ENCODE measurements around the gene KNCN. TPM values are rescaled to one million over a fixed set of nuclear protein-coding genes. Genes with fewer than 3 reads are reported as not detected.
A peak's percentile ranks its signal among the peaks of the same experiment; 100 is the strongest.

KNCN gene
- total RNA-seq, 1 experiment from 2014 or later: not detected

DNA sequence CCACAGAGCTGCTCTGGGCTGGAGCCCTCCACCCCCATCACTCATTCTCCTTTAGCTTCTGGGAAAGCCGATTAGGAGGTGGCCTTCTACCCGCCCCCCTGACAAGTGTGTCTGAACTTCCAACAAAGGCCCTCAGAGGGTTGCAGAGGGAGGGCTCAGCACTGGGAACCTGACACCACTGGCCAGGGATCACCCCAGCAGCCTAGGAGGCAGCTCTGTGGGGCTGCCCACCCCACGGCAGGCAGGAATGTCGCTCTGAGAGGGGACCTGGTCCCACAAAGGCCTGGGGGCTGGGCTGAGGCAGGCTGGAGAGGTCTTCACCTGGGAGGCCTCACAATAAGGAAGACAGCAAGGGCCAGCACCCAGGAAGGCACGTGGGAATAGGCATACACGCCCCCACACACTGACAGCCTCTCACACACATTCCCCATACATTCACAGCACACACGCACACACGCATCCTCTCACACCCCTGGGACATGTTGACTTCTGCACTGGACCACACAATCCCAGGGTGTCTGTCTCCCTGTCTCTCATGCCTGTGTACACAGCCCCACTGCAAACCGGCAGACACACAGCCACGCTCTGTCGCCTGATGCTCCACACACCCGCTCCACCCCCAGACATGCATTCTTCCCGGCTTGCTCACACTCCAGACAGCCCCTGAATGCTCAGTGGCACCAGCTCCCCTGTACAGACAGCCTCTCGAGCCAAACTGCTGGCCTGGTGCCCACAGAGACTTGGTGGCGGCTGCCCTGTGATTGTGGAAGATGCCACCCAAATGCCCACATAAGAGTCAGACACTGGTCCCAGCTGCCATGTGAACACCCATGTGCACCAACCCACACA, 31.2 kb downstream of the KNCN start:
- Histone ChIP-seq H3K27me3 (replicated peaks) (no peaks in the 10 kb centered on the region), H3K27ac (peak overlapping the region; percentile 55), H3K4me1 (replicated peaks) (peaks cover 42% of the 10 kb centered on the region), H3K4me3 (no peak overlapping the region), H3K36me3 (no peaks in the 10 kb centered on the region), H3K9me3 (replicated peaks) (no peaks in the 10 kb centered on the region)
- peak; percentile 88 to 96 for DNase-seq (ENCODE audit: low read depth in 1 of 2, low spot score in 2 of 2)

DNA sequence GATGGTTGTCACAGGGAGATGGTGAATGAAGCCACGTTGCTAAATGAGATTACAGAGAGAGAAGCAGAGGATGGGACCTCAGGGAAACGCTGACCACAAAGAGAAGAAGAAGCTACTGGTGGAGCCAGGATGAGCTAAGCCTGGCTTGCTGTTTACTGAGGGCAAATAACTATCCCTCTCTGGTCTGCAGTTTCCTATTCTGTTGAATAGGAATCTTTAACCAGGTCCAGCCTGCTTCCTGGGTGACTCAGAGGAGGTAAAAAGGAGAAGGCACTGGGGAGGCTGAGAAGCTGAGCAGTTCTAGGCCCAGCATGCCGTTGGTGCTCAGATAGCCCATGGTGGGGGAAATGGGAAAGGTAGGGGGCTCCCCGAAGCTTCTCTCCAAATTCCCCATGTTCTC, 32.2 kb downstream of the KNCN start:
- Histone ChIP-seq H3K27me3 (replicated peaks) (no peaks in the 10 kb centered on the region), H3K27ac (no peak overlapping the region), H3K4me1 (replicated peaks) (peaks cover 42% of the 10 kb centered on the region), H3K9me3 (replicated peaks) (no peaks in the 10 kb centered on the region), H3K36me3 (no peaks in the 10 kb centered on the region), H3K4me3 (no peak overlapping the region)
- DNase-seq (ENCODE audit: low read depth in 1 of 2, low spot score in 2 of 2): no peak

DNA sequence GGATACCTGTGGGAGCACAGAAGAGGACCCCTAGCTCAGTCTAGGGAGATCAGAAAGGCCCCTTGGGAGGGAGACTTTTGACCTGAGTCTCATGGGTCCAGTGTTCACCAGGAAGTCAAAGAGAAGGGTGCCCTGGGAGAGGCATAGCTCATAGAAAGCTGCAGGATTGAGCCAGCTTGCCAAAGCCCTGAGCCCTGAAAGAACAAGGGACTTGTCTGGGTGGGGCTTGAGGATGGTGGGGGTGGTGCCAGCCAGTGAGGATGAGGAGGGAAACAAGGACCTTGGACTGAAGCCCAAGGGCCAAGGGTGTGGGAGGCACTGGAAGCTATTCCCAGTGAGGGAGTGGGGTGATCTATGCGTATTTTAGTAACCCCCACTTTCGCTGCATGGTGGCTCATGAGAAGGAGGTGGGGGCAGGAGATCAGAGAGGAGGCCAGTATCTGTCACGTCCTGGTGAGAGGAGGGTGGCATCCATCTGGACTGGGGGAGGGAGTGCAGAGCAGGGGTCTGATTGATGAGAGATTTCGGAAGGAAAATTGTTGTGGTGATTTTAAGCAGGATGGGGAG, 33.4 kb downstream of the KNCN start:
- Histone ChIP-seq H3K4me3 (no peak overlapping the region), H3K27ac (no peak overlapping the region), H3K4me1 (replicated peaks) (peaks cover 41% of the 10 kb centered on the region), H3K9me3 (replicated peaks) (no peaks in the 10 kb centered on the region), H3K27me3 (replicated peaks) (no peaks in the 10 kb centered on the region), H3K36me3 (no peaks in the 10 kb centered on the region)
- no peak for DNase-seq (ENCODE audit: low read depth in 1 of 2, low spot score in 2 of 2)

DNA sequence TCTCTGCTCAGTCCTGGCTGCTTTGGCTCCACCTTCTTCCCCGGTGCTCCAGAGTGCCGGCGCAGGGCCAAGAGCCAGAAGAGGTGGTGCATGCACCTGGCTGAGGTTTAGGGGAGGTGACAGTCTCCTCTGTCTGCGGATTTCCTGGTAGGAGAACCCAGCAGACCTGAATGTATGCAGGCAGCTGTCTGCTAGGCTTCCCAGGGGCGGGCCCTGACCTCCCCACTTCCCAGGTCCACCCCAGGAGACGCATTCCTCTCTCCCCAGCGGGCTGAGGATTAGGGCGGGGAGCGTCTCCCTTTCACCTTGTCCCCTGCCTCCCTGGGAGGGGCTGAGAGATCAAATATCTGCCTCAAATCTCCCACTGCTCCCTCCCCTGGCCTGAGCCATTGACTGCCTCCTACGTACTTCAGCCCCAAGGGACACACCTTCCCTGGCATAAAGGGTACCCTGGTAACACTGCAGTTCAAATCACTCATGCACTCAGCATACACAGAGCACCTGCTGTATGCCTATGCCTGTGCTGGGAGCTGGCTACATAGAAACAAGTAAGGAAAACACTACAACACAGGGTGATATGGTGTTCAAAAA, 34.3 kb downstream of the KNCN start:
- DNase-seq (ENCODE audit: low read depth in 1 of 2, low spot score in 2 of 2): no peak
- Histone ChIP-seq H3K27me3 (replicated peaks) (no peaks in the 10 kb centered on the region), H3K4me1 (replicated peaks) (peaks cover 32% of the 10 kb centered on the region), H3K36me3 (no peaks in the 10 kb centered on the region), H3K9me3 (replicated peaks) (no peaks in the 10 kb centered on the region), H3K4me3 (no peak overlapping the region), H3K27ac (no peak overlapping the region)

DNA sequence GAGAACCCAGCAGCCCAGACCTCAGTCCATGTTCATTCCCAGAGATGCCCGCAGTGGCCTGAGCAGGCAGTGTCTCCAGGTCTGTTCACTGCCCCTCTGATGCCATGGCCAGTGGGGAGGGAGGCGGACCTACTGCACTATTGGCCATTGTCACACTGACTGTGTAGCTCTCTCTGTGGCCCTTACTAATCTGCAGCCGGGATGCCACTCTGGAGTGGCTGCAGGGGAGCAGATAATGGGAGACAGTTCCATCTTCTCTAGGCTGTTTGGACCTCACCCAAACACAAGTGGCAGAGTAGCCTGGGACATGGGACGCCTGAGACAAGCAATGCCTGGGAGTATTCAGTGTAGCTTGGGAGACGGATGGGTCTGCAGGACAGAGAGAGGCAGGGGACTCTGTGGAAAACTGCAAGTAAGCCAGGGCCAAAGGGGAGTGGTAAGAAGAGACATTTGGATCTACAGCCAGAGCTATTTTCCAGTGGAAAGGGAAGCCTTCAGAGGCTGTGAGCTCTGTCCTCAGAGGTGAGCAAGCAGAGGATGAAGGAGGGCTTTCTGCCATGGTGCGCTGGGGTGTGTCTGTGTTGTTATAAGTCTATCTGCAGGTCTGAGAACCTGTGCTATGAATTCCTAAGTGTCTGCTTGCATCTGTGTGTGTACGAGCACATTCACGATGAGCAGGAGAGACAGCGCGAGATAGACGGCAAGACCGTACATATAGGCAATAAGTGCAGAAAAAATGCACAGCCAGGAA, 35.1 kb downstream of the KNCN start:
- no peak for DNase-seq (ENCODE audit: low read depth in 1 of 2, low spot score in 2 of 2)
- H3K4me1 ChIP-seq (replicated peaks): peaks cover 24% of the 10 kb centered on the region
- no peaks in the 10 kb centered on the region for H3K27me3 ChIP-seq (replicated peaks)
- no peaks in the 10 kb centered on the region for H3K9me3 ChIP-seq (replicated peaks)
- H3K36me3 ChIP-seq: no peaks in the 10 kb centered on the region
- no peak overlapping the region for H3K27ac ChIP-seq
- no peak overlapping the region for H3K4me3 ChIP-seq

DNA sequence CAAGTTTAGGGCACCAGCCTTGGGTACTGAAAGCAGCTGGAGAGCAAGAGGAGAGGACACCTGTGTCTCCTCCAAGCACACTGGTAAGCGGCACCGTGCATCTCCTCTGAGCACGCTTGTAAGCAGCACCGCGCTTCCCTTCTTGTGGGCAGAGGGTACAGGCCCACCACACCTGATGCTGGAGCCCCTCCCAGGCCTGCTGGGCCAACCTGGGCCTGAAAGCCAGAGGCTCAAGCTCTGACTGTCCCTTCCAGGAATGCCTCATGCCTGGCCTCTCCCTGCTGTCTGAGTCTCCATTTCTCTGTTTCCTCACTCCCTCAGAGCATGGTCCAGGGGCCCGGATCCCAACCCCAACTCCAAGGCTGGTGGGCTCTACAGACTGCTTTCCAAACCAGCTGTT, 35.9 kb downstream of the KNCN start:
- peaks cover 16% of the 10 kb centered on the region for H3K4me1 ChIP-seq (replicated peaks)

DNA sequence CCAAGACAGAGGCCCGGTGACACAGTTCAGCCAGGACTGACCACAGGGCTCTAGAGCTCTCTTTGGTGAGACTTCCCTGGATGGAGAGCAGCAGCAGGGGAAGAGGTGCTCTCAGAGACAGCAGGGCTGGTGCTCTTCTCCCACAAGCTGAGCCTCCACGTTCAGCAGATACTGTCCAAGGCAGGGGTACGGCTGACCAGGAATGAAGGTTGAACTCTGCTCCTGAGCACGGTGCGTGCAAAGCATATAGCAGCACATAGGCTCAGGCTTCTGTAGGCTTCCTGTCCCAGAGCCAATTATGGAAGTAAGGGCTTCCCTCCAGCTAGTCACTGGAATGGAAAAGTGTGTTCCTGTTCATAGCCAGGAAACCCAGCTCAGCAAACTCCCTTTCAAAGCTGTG, 37.9 kb downstream of the KNCN start:
- Histone ChIP-seq H3K36me3 (no peaks in the 10 kb centered on the region), H3K9me3 (replicated peaks) (no peaks in the 10 kb centered on the region), H3K27ac (no peak overlapping the region), H3K4me1 (replicated peaks) (0 out of 2 replicates have a peak, but pooled peaks cover 4% of the 10 kb centered on the region), H3K4me3 (no peak overlapping the region), H3K27me3 (replicated peaks) (no peaks in the 10 kb centered on the region)
- no peak for DNase-seq (ENCODE audit: low read depth in 1 of 2, low spot score in 2 of 2)

More for the DNA sequence above, 35.9 kb downstream of the KNCN start:
- no peak overlapping the region for H3K27ac ChIP-seq
- no peaks in the 10 kb centered on the region for H3K36me3 ChIP-seq
- no peaks in the 10 kb centered on the region for H3K27me3 ChIP-seq (replicated peaks)
- DNase-seq (ENCODE audit: low read depth in 1 of 2, low spot score in 2 of 2): no peak
- no peak overlapping the region for H3K4me3 ChIP-seq
- no peaks in the 10 kb centered on the region for H3K9me3 ChIP-seq (replicated peaks)

DNA sequence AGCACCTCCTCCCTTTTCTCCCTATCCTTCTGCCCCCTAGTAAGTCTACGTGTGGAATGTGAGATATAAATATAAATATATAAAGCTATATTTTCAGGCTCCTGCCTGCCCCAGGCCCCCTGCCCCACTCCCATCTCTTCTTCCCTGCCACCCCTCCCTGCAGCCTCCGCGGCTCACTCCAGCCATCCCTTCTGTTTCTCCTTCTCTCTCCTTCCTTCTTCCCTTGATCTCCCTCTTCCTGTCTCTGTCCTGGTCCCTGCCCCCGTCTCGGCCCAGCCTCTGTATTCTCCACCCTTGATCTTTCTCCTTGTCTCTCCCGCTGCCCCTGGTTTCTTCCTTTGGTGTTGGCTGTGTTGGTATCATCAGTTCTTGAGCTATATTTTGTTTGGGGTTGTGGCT, 38.7 kb downstream of the KNCN start:
- Histone ChIP-seq H3K4me1 (replicated peaks) (0 out of 2 replicates have a peak, but pooled peaks cover 4% of the 10 kb centered on the region), H3K4me3 (no peak overlapping the region), H3K27ac (no peak overlapping the region), H3K27me3 (replicated peaks) (no peaks in the 10 kb centered on the region), H3K9me3 (replicated peaks) (no peaks in the 10 kb centered on the region), H3K36me3 (no peaks in the 10 kb centered on the region)
- no peak for DNase-seq (ENCODE audit: low read depth in 1 of 2, low spot score in 2 of 2)

DNA sequence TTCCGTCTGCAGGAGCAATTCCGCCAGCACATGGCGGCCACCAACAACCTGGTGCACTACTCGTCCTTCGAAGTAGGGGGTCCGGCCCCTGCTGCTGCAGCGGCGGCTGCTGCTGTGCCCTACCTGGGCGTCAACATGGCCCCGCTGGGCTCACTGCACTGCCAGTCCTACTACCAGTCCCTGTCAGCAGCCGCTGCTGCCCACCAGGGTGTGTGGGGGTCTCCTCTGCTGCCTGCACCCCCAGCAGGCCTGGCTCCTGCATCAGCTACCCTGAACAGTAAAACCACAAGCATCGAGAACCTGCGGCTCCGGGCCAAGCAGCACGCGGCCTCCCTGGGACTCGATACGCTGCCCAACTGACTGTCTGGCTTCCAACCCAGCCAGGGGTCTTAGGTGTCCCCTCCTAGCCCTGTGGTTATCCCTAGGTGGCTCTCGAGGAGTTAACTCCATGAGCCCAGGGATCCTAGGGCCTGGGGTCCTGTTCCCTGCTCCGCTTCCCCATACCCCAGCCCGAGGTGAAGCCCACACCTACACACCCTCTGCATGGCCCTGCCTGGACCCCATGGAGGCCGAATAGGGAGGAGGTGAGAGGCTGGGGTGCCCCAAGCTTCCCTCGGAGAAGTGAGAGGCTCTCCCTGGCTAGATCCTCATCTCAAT, 39.2 kb downstream of the KNCN start:
- Histone ChIP-seq H3K27me3 (replicated peaks) (no peaks in the 10 kb centered on the region), H3K36me3 (no peaks in the 10 kb centered on the region), H3K27ac (no peak overlapping the region), H3K4me1 (replicated peaks) (0 out of 2 replicates have a peak, but pooled peaks cover 4% of the 10 kb centered on the region), H3K4me3 (no peak overlapping the region), H3K9me3 (replicated peaks) (no peaks in the 10 kb centered on the region)
- DNase-seq (ENCODE audit: low read depth in 1 of 2, low spot score in 2 of 2): no peak

DNA sequence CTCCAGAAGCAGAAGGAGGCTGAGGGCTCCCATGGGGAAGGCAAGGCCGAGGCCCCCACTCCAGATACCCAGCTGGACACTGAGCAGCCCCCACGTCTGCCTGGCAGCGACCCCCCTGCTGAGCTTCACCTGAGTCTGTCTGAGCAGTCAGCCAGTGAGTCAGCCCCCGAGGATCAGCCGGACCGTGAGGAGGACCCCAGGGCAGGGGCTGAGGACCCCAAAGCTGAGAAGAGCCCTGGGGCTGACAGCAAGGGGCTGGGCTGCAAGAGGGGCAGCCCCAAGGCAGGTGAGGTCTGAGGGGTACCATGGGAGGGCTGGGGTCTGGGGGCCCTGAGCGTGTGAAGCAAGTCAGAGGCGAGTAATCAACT, 40.5 kb downstream of the KNCN start:
- Histone ChIP-seq H3K4me1 (replicated peaks) (0 out of 2 replicates have a peak, but pooled peaks cover 4% of the 10 kb centered on the region), H3K27ac (no peak overlapping the region), H3K4me3 (no peak overlapping the region), H3K9me3 (replicated peaks) (no peaks in the 10 kb centered on the region), H3K27me3 (replicated peaks) (no peaks in the 10 kb centered on the region), H3K36me3 (no peaks in the 10 kb centered on the region)
- no peak for DNase-seq (ENCODE audit: low read depth in 1 of 2, low spot score in 2 of 2)

DNA sequence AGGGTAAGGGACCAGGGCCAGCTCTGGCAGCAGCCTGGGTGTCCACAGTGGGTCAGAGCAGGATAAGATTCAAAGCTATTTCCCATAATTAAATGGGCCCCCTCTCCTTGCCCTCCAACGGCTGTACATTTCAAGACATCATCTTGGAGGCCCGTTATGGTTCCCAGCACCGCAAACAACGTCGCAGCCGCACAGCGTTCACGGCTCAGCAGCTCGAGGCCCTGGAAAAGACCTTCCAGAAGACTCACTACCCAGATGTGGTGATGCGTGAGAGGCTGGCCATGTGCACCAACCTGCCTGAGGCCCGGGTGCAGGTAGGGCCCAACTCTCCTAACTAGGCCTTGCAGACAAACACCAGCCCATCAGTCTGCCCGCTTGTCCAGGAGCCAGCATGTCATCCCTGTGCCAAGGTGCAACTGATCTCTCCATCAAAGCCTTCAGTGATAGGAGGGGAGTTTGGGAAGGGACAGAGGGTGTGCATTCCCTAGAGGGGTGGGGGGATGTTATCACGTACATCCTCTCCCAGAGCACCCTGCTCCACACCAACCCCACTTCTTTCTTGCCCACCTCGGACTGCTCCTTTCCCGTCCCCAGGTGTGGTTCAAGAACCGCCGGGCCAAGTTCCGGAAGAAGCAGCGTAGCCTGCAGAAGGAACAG, 41.0 kb downstream of the KNCN start:
- Histone ChIP-seq H3K36me3 (no peaks in the 10 kb centered on the region), H3K27ac (no peak overlapping the region)
- no peak for DNase-seq (ENCODE audit: low read depth in 1 of 2, low spot score in 2 of 2)

DNA sequence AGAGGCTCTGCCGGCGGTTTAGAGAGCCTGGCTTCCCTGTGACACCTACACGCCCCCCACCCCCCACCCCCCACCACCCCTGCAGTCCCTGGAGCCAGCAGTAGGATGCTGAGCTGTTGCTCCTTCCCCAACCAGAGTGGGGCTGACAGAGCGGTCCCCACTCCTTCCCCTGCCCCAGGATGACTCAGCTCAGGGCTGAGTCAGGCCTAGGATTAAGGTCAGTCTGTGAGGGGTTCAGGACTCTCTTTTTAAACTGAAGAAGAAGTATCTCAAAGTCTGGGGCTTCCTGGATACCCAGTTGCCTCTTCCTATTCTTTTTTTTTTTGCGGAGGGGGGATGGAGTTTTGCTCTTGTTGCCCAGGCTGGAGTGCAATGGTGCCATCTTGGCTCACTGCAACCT, 42.7 kb downstream of the KNCN start:
- DNase-seq (ENCODE audit: low read depth in 1 of 2, low spot score in 2 of 2): no peak
- Histone ChIP-seq H3K27ac (no peak overlapping the region), H3K9me3 (replicated peaks) (no peaks in the 10 kb centered on the region)

More for the DNA sequence above, 41.0 kb downstream of the KNCN start:
- Histone ChIP-seq H3K9me3 (replicated peaks) (no peaks in the 10 kb centered on the region), H3K27me3 (replicated peaks) (no peaks in the 10 kb centered on the region), H3K4me1 (replicated peaks) (0 out of 2 replicates have a peak, but pooled peaks cover 4% of the 10 kb centered on the region), H3K4me3 (no peak overlapping the region)

More for the DNA sequence above, 42.7 kb downstream of the KNCN start:
- Histone ChIP-seq H3K4me1 (replicated peaks) (0 out of 2 replicates have a peak, but pooled peaks cover 4% of the 10 kb centered on the region), H3K36me3 (no peaks in the 10 kb centered on the region), H3K27me3 (replicated peaks) (peaks cover 1% of the 10 kb centered on the region; the same call in 1 of the 2 replicates), H3K4me3 (no peak overlapping the region)
